Measurements from ENCODE around the gene PSG2.
"Not testable (repeated sequence)": the region's sequence is repeated elsewhere in the genome, so short reads cannot be mapped to it uniquely, and the experiment has no call there.

The PSG2 gene

DNA sequence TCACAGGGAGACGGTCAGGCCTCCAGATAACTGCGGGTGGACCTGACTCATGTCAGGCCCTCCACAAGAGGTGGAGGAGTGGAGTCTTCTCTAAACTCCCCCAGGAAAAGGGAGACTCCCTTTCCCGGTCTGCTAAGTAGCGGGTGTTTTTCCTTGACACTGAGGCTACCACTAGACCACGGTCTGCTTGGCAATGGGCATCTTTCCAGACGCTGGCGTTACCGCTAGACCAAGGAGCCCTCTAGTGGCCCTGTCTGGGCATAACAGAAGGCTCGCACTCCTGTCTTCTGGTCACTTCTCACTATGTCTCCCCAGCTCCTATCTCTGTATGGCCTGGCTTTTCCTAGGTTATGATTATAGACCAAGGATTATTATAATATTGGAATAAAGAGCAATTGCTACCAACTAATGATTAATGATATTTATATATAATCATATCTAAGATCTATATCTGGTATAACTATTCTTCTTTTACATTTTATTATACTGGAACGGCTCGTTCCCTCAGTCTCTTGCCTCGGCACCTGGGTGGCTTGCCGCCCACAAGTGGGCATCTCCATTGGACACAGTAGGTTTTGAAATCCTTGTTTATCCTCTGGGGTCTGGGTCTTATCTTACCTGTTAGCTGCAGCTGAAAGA lies 5.3 kb upstream of the PSG2 start:
- H3K27me3 ChIP-seq (ENCODE audit: control insufficient read depth, insufficient read depth, low read length); H3K27ac ChIP-seq; H2AFZ ChIP-seq; H3K4me2 ChIP-seq (ENCODE audit: low read length); H3K36me3 ChIP-seq (ENCODE audit: control insufficient read depth, insufficient read depth, low read length); H3K4me3 ChIP-seq (ENCODE audit: low read depth, low read length); H3K9ac ChIP-seq; H3K4me1 ChIP-seq; H3K79me2 ChIP-seq; H3K9me3 ChIP-seq (ENCODE audit: control insufficient read depth, low read length): not testable (repeated sequence)
- TF ChIP-seq, protein P1, sequence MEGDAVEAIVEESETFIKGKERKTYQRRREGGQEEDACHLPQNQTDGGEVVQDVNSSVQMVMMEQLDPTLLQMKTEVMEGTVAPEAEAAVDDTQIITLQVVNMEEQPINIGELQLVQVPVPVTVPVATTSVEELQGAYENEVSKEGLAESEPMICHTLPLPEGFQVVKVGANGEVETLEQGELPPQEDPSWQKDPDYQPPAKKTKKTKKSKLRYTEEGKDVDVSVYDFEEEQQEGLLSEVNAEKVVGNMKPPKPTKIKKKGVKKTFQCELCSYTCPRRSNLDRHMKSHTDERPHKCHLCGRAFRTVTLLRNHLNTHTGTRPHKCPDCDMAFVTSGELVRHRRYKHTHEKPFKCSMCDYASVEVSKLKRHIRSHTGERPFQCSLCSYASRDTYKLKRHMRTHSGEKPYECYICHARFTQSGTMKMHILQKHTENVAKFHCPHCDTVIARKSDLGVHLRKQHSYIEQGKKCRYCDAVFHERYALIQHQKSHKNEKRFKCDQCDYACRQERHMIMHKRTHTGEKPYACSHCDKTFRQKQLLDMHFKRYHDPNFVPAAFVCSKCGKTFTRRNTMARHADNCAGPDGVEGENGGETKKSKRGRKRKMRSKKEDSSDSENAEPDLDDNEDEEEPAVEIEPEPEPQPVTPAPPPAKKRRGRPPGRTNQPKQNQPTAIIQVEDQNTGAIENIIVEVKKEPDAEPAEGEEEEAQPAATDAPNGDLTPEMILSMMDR (IDR thresholded peaks at IDR 0.05), result peak; percentile 44

DNA sequence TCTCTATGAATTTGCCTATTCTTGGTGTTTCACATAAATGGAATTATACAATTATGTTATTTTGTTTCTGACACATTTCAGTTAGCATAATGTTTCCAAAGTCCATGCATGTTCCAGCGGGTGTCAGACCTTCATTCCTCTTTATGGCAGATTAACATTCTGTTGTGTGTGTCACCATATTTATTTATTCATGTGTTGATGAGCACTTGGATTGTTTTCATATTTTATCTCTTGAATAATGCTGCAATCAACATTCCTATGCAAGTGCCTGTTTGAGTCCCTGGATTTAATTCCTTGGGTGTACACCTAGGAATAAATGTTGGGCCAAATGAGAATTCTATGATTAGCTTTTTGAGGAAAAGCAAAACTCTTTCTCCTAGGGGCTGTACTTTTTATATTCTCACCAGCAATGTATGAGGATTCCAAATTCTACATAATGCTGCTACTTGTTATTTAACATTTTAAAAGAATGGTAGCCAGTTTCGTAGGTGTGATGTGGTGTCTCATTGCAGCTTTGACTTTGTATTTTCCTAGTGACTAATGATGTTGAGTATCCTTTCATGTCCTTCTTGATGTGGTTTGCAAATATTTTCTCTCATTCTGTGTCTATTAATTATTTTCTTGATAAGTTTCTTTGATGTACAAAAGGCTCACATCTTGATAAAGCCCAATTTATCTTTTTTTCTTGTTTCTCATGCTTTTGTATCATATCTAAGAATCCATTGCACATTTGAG lies 3.5 kb upstream of the PSG2 start:
- H3K27me3 ChIP-seq (ENCODE audit: control insufficient read depth, insufficient read depth, low read length); H3K4me3 ChIP-seq (ENCODE audit: low read depth, low read length); H2AFZ ChIP-seq; H3K9ac ChIP-seq; H3K4me2 ChIP-seq (ENCODE audit: low read length); H3K27ac ChIP-seq; H3K9me3 ChIP-seq (ENCODE audit: control insufficient read depth, low read length); H3K36me3 ChIP-seq (ENCODE audit: control insufficient read depth, insufficient read depth, low read length); H3K4me1 ChIP-seq; H3K79me2 ChIP-seq: not testable (repeated sequence)

DNA sequence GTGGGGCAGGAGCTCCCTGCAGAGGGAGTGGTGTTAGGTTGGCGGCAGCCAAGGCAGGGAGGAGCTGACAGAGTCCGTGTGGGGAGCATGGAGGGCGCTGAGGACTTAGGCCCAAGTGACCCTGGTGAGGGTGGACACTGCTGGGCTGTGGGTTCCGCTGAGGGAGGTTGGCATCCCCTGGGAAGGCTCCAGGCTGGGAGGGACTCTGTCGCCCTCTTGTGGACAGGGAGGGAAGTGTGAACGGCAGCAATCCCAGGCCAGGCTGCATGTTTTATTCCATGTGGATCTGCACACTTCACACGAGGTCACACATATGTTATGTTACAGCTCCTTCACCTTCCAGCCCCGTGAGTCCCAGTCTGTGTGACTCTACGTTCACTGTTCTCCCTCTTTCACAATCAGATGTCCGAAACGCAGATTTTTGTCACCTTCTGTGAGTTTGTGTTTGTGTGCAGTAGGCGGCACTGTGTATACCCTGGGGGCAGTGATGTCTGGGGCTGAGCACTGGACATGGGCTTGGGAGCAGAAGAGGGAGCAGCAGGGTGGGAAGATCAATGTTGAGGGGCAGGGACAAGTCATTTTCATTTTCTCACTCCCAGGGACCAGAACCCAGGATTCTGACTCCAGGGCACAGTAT lies 1.8 kb upstream of the PSG2 start:
- not testable (repeated sequence) for H3K9ac ChIP-seq; H2AFZ ChIP-seq; H3K4me1 ChIP-seq; H3K27ac ChIP-seq; H3K36me3 ChIP-seq (ENCODE audit: control insufficient read depth, insufficient read depth, low read length); H3K79me2 ChIP-seq; H3K27me3 ChIP-seq (ENCODE audit: control insufficient read depth, insufficient read depth, low read length); H3K4me2 ChIP-seq (ENCODE audit: low read length); H3K4me3 ChIP-seq (ENCODE audit: low read depth, low read length); H3K9me3 ChIP-seq (ENCODE audit: control insufficient read depth, low read length)
- TF ChIP-seq, protein P1 (IDR thresholded peaks at IDR 0.05), result peak; percentile 36

DNA sequence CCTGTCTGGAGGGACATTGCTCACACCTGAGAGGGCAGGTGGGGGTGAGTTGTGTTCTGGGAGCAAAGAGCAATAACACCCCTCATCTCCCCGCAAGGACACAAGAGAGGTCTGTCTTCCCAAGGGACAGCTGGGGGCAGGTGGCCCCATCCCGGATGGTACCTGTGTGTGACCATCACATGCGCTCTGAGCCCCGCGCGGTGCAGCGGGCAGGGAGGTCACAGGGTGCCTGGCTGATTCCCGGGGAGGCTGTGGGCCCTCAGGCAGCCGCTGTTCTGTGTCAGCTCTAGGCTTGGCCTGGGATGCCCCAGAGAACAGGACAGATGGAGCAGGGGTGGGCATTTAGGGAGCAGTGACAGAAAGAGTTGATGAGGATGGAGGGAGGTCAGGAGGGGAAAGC lies 1.2 kb upstream of the PSG2 start:
- not testable (repeated sequence) for H3K27ac ChIP-seq; H3K9ac ChIP-seq; H3K4me2 ChIP-seq (ENCODE audit: low read length); H3K4me1 ChIP-seq; H3K27me3 ChIP-seq (ENCODE audit: control insufficient read depth, insufficient read depth, low read length); H3K9me3 ChIP-seq (ENCODE audit: control insufficient read depth, low read length); H3K36me3 ChIP-seq (ENCODE audit: control insufficient read depth, insufficient read depth, low read length); H2AFZ ChIP-seq; H3K79me2 ChIP-seq; H3K4me3 ChIP-seq (ENCODE audit: low read depth, low read length)

DNA sequence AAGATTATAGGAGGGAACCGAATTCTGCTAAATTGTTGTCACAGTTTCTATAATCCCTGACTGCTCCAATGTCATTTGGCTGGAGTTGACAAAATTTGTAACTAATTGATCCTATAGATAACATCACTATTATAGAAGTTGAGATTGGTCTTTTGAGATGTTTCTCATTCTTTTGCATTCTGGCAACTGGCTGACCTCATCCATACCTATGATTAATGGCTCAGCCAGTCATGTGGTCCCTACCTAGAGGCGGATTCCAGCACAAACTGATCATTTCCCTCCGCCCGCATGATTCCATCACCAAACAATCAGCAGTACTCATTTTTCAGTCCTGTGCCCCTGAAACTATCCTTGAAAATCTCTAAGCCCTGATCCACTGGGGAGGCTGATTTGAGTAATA lies 4.2 kb downstream of the PSG2 start:
- TF ChIP-seq, protein P1 (IDR thresholded peaks at IDR 0.05), result no peak
- Histone ChIP-seq H2AFZ (no peak overlapping the region), H3K4me2 (ENCODE audit: low read length) (no peak overlapping the region), H3K4me3 (ENCODE audit: low read depth, low read length) (no peak overlapping the region), H3K4me1 (no peaks in the 10 kb centered on the region), H3K27me3 (ENCODE audit: control insufficient read depth, insufficient read depth, low read length) (no peaks in the 10 kb centered on the region), H3K9ac (no peak overlapping the region), H3K79me2 (no peaks in the 10 kb centered on the region), H3K27ac (no peak overlapping the region), H3K36me3 (ENCODE audit: control insufficient read depth, insufficient read depth, low read length) (no peaks in the 10 kb centered on the region), H3K9me3 (ENCODE audit: control insufficient read depth, low read length) (no peaks in the 10 kb centered on the region)

DNA sequence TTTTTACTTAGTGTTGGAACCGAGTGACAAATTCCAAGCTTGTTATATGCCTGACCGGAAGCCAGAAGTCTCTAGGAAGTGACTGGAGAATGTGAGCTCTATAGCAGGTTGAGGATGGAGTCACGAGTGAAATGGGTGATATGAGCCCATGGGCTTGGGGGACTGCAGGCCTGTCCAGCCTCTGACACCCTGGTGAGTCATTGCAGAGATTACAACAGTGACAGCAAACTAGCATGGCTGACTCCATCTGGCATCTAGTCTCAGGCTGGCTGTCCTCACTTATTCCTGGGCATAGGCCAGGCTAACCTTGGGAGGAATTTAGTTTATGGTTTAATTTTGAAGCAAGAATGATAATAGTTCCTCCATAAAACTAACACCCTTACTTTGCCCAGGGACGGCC lies 4.6 kb downstream of the PSG2 start:
- not testable (repeated sequence) for H3K4me2 ChIP-seq (ENCODE audit: low read length); H3K4me3 ChIP-seq (ENCODE audit: low read depth, low read length); H3K9me3 ChIP-seq (ENCODE audit: control insufficient read depth, low read length); H3K4me1 ChIP-seq; H3K27ac ChIP-seq; H3K9ac ChIP-seq; H3K79me2 ChIP-seq; H3K36me3 ChIP-seq (ENCODE audit: control insufficient read depth, insufficient read depth, low read length); H2AFZ ChIP-seq; H3K27me3 ChIP-seq (ENCODE audit: control insufficient read depth, insufficient read depth, low read length)

DNA sequence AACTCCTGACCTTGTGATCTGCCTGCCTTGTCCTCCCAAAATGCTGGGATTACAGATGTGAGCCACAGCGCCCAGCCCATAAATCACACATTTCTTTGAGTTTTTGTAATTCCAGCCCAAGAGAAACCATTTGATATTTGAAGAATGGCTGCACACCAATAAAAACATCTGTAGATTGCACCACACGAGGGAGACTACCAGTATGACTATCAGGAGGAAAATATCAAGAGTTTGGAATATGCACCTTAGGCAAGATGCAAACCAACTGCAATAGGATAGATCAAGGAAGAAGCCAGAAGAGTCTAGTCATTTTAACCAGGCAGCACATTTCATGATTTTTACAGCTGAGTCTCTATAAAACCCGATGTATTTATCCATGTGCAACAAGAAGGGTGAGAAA lies 20.1 kb downstream of the PSG2 start:
- not testable (repeated sequence) for H3K4me1 ChIP-seq; H3K36me3 ChIP-seq (ENCODE audit: control insufficient read depth, insufficient read depth, low read length); H3K4me2 ChIP-seq (ENCODE audit: low read length); H3K27me3 ChIP-seq (ENCODE audit: control insufficient read depth, insufficient read depth, low read length); H3K4me3 ChIP-seq (ENCODE audit: low read depth, low read length); H3K79me2 ChIP-seq; H3K9ac ChIP-seq; H3K27ac ChIP-seq; H2AFZ ChIP-seq; H3K9me3 ChIP-seq (ENCODE audit: control insufficient read depth, low read length)

DNA sequence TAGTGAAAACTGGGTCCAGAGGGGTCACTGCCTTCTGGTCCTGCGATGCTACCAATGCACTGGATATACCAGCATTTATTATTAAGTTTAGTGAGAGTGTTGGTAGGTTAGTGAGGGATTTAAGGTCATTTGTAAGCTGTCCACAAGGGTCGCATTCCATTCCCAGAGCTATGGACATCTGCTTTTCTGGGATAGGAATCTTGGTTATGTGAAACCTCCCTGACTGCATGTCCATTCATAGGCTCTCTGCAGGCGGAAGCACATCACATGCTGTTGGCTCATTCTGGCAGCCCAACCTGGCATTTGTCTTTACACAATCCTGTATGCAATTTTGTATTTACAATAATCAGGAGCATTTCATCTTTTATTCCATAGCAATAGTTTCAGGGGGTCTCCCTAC lies 21.2 kb downstream of the PSG2 start:
- H3K4me1 ChIP-seq; H3K9ac ChIP-seq; H3K79me2 ChIP-seq; H3K36me3 ChIP-seq (ENCODE audit: control insufficient read depth, insufficient read depth, low read length); H2AFZ ChIP-seq; H3K27ac ChIP-seq; H3K9me3 ChIP-seq (ENCODE audit: control insufficient read depth, low read length); H3K4me3 ChIP-seq (ENCODE audit: low read depth, low read length); H3K4me2 ChIP-seq (ENCODE audit: low read length); H3K27me3 ChIP-seq (ENCODE audit: control insufficient read depth, insufficient read depth, low read length): not testable (repeated sequence)

All from parathyroid adenoma (tissue), 2 donors.